ENCODE measurements around the gene TKFC.
"Not testable (repeated sequence)": the region's sequence is repeated elsewhere in the genome, so short reads cannot be mapped to it uniquely, and the experiment has no call there.

- not testable (repeated sequence) for TF ChIP-seq CTCF, POLR2A, EP300, POLR2AphosphoS5 (IDR thresholded peaks at IDR 0.05)
Observed at GRCh38 chr11:61383859-61384258, 50.8 kb downstream of the TKFC start.
